ENCODE data around the gene SMYD3.

Gene SMYD3

GRCh38 chr1:246483569-246483933, 23.5 kb downstream of the SMYD3 start:
- peak; percentile 12 for DNase-seq
- in situ Hi-C loops (cut with HindIII; ENCODE audit: low pct_ligation_motif_present, low pct_unique_long_range_greater_than_20kb, low sequenced_read_pairs): no loop called here

GRCh38 chr1:246482805-246483568, 24.1 kb downstream of the SMYD3 start:
- in situ Hi-C loops (cut with HindIII; ENCODE audit: low pct_ligation_motif_present, low pct_unique_long_range_greater_than_20kb, low sequenced_read_pairs): no loop called here
- DNase-seq: peak; percentile 3

GRCh38 chr1:246479061-246479460, 28.0 kb downstream of the SMYD3 start:
- DNase-seq: no peak
- in situ Hi-C loops (cut with HindIII; ENCODE audit: low pct_ligation_motif_present, low pct_unique_long_range_greater_than_20kb, low sequenced_read_pairs): no loop called here

- in situ Hi-C loops (cut with HindIII; ENCODE audit: low pct_ligation_motif_present, low pct_unique_long_range_greater_than_20kb, low sequenced_read_pairs): no loop called here
- DNase-seq: no peak
Observed at GRCh38 chr1:246477634-246478033, 29.4 kb downstream of the SMYD3 start.

GRCh38 chr1:246476771-246477170, 30.3 kb downstream of the SMYD3 start:
- no peak for DNase-seq
- in situ Hi-C loops (cut with HindIII; ENCODE audit: low pct_ligation_motif_present, low pct_unique_long_range_greater_than_20kb, low sequenced_read_pairs): no loop called here

- in situ Hi-C loops (cut with HindIII; ENCODE audit: low pct_ligation_motif_present, low pct_unique_long_range_greater_than_20kb, low sequenced_read_pairs): no loop called here
- no peak for DNase-seq
Observed at GRCh38 chr1:246471688-246472087, 35.4 kb downstream of the SMYD3 start.

- in situ Hi-C loops (cut with HindIII; ENCODE audit: low pct_ligation_motif_present, low pct_unique_long_range_greater_than_20kb, low sequenced_read_pairs): no loop called here
- DNase-seq: no peak
Observed at GRCh38 chr1:246470585-246470984, 36.5 kb downstream of the SMYD3 start.

- in situ Hi-C loops (cut with HindIII; ENCODE audit: low pct_ligation_motif_present, low pct_unique_long_range_greater_than_20kb, low sequenced_read_pairs): no loop called here
- DNase-seq: no peak
Observed at GRCh38 chr1:246462986-246463385, 44.1 kb downstream of the SMYD3 start.

- no peak for DNase-seq
- in situ Hi-C loops (cut with HindIII; ENCODE audit: low pct_ligation_motif_present, low pct_unique_long_range_greater_than_20kb, low sequenced_read_pairs): no loop called here
Observed at GRCh38 chr1:246460406-246460805, 46.7 kb downstream of the SMYD3 start.

GRCh38 chr1:246459221-246459620, 47.9 kb downstream of the SMYD3 start:
- DNase-seq: no peak
- in situ Hi-C loops (cut with HindIII; ENCODE audit: low pct_ligation_motif_present, low pct_unique_long_range_greater_than_20kb, low sequenced_read_pairs): no loop called here

- no peak for DNase-seq
- in situ Hi-C loops (cut with HindIII; ENCODE audit: low pct_ligation_motif_present, low pct_unique_long_range_greater_than_20kb, low sequenced_read_pairs): no loop called here
Observed at GRCh38 chr1:246455476-246455875, 51.6 kb downstream of the SMYD3 start.

- no peak for DNase-seq
- in situ Hi-C loops (cut with HindIII; ENCODE audit: low pct_ligation_motif_present, low pct_unique_long_range_greater_than_20kb, low sequenced_read_pairs): no loop called here
Observed at GRCh38 chr1:246454655-246455054, 52.4 kb downstream of the SMYD3 start.

GRCh38 chr1:246450611-246451251, 56.3 kb downstream of the SMYD3 start:
- peak; percentile 53 for DNase-seq
- in situ Hi-C loops (cut with HindIII; ENCODE audit: low pct_ligation_motif_present, low pct_unique_long_range_greater_than_20kb, low sequenced_read_pairs): no loop called here

GRCh38 chr1:246448373-246448772, 58.7 kb downstream of the SMYD3 start:
- in situ Hi-C loops (cut with HindIII; ENCODE audit: low pct_ligation_motif_present, low pct_unique_long_range_greater_than_20kb, low sequenced_read_pairs): no loop called here

GRCh38 chr1:246447501-246447900, 59.6 kb downstream of the SMYD3 start:
- in situ Hi-C loops (cut with HindIII; ENCODE audit: low pct_ligation_motif_present, low pct_unique_long_range_greater_than_20kb, low sequenced_read_pairs): no loop called here
- DNase-seq: no peak

More at GRCh38 chr1:246448373-246448772, 58.7 kb downstream of the SMYD3 start:
- DNase-seq: no peak

- DNase-seq: no peak
- in situ Hi-C loops (cut with HindIII; ENCODE audit: low pct_ligation_motif_present, low pct_unique_long_range_greater_than_20kb, low sequenced_read_pairs): no loop called here
Observed at GRCh38 chr1:246445503-246445902, 61.6 kb downstream of the SMYD3 start.

GRCh38 chr1:246444617-246445016, 62.5 kb downstream of the SMYD3 start:
- in situ Hi-C loops (cut with HindIII; ENCODE audit: low pct_ligation_motif_present, low pct_unique_long_range_greater_than_20kb, low sequenced_read_pairs): no loop called here
- no peak for DNase-seq

GRCh38 chr1:246437961-246438360, 69.1 kb downstream of the SMYD3 start:
- DNase-seq: no peak

GRCh38 chr1:246435421-246436041, 71.5 kb downstream of the SMYD3 start:
- peak; percentile 51 for DNase-seq
- in situ Hi-C loops (cut with HindIII; ENCODE audit: low pct_ligation_motif_present, low pct_unique_long_range_greater_than_20kb, low sequenced_read_pairs): no loop called here

More at GRCh38 chr1:246437961-246438360, 69.1 kb downstream of the SMYD3 start:
- in situ Hi-C loops (cut with HindIII; ENCODE audit: low pct_ligation_motif_present, low pct_unique_long_range_greater_than_20kb, low sequenced_read_pairs): no loop called here

GRCh38 chr1:246434335-246434734, 72.7 kb downstream of the SMYD3 start:
- in situ Hi-C loops (cut with HindIII; ENCODE audit: low pct_ligation_motif_present, low pct_unique_long_range_greater_than_20kb, low sequenced_read_pairs): no loop called here
- DNase-seq: no peak

All from ACHN (cell line).